ENCODE data around the gene INPP5E. TPM values are rescaled to one million over a fixed set of nuclear protein-coding genes. Genes with fewer than 3 reads are reported as not detected.

INPP5E gene, protein sequence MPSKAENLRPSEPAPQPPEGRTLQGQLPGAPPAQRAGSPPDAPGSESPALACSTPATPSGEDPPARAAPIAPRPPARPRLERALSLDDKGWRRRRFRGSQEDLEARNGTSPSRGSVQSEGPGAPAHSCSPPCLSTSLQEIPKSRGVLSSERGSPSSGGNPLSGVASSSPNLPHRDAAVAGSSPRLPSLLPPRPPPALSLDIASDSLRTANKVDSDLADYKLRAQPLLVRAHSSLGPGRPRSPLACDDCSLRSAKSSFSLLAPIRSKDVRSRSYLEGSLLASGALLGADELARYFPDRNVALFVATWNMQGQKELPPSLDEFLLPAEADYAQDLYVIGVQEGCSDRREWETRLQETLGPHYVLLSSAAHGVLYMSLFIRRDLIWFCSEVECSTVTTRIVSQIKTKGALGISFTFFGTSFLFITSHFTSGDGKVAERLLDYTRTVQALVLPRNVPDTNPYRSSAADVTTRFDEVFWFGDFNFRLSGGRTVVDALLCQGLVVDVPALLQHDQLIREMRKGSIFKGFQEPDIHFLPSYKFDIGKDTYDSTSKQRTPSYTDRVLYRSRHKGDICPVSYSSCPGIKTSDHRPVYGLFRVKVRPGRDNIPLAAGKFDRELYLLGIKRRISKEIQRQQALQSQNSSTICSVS
- 10 to 100 TPM; 15.6 to 18.5 (median 17.7) TPM for polyA plus RNA-seq (ENCODE audit: insufficient read length in 3 of 3)
- long read RNA-seq, donor 1, full-length matches to known transcripts: 3 of 3 reads
- long read RNA-seq, donor 1, partial matches to known transcripts: 0 of 3 reads
- long read RNA-seq, donor 1, other reads (novel, unspliced or antisense): 0 of 3 reads
- long read RNA-seq, donor 2, full-length matches to known transcripts: 5 of 5 reads
- long read RNA-seq, donor 2, partial matches to known transcripts: 0 of 5 reads
- long read RNA-seq, donor 2, other reads (novel, unspliced or antisense): 0 of 5 reads
- long read RNA-seq, donor 3, full-length matches to known transcripts: 6 of 6 reads
- long read RNA-seq, donor 3, partial matches to known transcripts: 0 of 6 reads
- long read RNA-seq, donor 3, other reads (novel, unspliced or antisense): 0 of 6 reads
- long read RNA-seq, donor 4, full-length matches to known transcripts: 7 of 7 reads
- long read RNA-seq, donor 4, partial matches to known transcripts: 0 of 7 reads
- long read RNA-seq, donor 4, other reads (novel, unspliced or antisense): 0 of 7 reads
- long read RNA-seq, donor 5, partial matches to known transcripts: 0 of 2 reads
- long read RNA-seq, donor 5, other reads (novel, unspliced or antisense): 0 of 2 reads
- long read RNA-seq, donor 6, full-length matches to known transcripts: 5 of 5 reads
- long read RNA-seq, donor 6, partial matches to known transcripts: 0 of 5 reads
- long read RNA-seq, donor 6, other reads (novel, unspliced or antisense): 0 of 5 reads
- long read RNA-seq, donor 7, full-length matches to known transcripts: 8 of 8 reads
- long read RNA-seq, donor 7, partial matches to known transcripts: 0 of 8 reads
- long read RNA-seq, donor 7, other reads (novel, unspliced or antisense): 0 of 8 reads
- long read RNA-seq, donor 8, partial matches to known transcripts: 0 of 1 reads
- long read RNA-seq, donor 8, other reads (novel, unspliced or antisense): 0 of 1 reads
- long read RNA-seq, donor 9, full-length matches to known transcripts: 3 of 3 reads
- long read RNA-seq, donor 9, partial matches to known transcripts: 0 of 3 reads
- long read RNA-seq, donor 9, other reads (novel, unspliced or antisense): 0 of 3 reads
- long read RNA-seq, donor 10, full-length matches to known transcripts: 7 of 7 reads
- long read RNA-seq, donor 10, partial matches to known transcripts: 0 of 7 reads
- long read RNA-seq, donor 10, other reads (novel, unspliced or antisense): 0 of 7 reads
- long read RNA-seq, donor 11, full-length matches to known transcripts: 5 of 5 reads
- long read RNA-seq, donor 11, partial matches to known transcripts: 0 of 5 reads
- long read RNA-seq, donor 11, other reads (novel, unspliced or antisense): 0 of 5 reads
- long read RNA-seq, donor 12, full-length matches to known transcripts: 9 of 9 reads
- long read RNA-seq, donor 12, partial matches to known transcripts: 0 of 9 reads
- long read RNA-seq, donor 12, other reads (novel, unspliced or antisense): 0 of 9 reads
- long read RNA-seq, donor 13, full-length matches to known transcripts: 5 of 5 reads
- long read RNA-seq, donor 13, partial matches to known transcripts: 0 of 5 reads
- long read RNA-seq, donor 13, other reads (novel, unspliced or antisense): 0 of 5 reads
- long read RNA-seq, donor 14: 0 reads
- long read RNA-seq, donor 15, full-length matches to known transcripts: 10 of 10 reads
- long read RNA-seq, donor 15, partial matches to known transcripts: 0 of 10 reads
- long read RNA-seq, donor 15, other reads (novel, unspliced or antisense): 0 of 10 reads
- long read RNA-seq, donor 16, full-length matches to known transcripts: 11 of 11 reads
- long read RNA-seq, donor 16, partial matches to known transcripts: 0 of 11 reads
- long read RNA-seq, donor 16, other reads (novel, unspliced or antisense): 0 of 11 reads

DNA sequence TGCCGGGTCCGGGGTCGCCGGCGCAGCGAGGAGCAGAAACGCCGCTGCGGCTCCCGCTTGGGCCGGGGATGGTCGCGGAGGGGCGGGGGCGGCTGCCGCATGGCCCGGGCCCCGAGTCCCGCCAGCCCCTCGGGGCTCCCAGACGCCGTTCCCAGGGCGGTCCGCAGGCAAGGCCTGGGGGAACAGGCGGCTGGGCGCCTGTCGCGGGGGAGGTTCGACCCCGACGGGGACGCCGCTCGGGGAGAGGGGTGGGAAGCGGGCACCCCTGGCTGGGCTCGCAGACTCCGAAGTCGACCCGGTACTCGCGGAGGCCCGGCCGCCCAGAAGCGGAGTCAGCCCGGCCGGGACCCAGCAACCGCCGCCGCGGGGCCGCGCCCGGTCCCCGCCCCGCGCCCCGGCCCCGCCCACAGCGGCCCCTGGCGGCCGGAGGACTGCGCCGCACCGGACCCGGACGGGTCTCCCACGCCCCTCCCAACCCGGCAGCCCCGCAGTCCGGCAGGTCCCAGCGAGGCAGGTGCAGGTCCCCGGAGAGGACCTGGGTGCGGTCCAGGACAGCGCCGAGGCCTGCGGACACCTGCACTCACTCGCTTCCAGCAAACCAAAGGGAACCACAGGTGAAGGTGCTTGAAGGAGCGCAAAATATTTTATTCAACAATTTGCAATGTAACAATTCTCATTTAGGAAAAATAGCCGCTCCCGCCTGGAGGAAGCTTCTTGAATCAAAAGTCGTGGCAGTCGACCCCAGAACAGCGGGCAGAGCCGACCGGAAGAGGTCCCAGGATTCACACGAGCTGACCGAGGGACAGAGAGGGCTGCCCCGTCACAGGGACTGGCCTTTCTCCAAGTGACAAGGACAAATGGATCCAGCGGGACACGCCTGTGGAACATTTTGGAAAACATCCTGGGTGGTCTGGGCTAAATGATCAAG lies at the start of gene INPP5E:
Gene INPP5E (minus strand): TSS at position 365 of the 928 bp plus-strand sequence. CDS start 426 bp downstream, outside the sequence.
- DNase-seq: peak; percentile 71

DNA sequence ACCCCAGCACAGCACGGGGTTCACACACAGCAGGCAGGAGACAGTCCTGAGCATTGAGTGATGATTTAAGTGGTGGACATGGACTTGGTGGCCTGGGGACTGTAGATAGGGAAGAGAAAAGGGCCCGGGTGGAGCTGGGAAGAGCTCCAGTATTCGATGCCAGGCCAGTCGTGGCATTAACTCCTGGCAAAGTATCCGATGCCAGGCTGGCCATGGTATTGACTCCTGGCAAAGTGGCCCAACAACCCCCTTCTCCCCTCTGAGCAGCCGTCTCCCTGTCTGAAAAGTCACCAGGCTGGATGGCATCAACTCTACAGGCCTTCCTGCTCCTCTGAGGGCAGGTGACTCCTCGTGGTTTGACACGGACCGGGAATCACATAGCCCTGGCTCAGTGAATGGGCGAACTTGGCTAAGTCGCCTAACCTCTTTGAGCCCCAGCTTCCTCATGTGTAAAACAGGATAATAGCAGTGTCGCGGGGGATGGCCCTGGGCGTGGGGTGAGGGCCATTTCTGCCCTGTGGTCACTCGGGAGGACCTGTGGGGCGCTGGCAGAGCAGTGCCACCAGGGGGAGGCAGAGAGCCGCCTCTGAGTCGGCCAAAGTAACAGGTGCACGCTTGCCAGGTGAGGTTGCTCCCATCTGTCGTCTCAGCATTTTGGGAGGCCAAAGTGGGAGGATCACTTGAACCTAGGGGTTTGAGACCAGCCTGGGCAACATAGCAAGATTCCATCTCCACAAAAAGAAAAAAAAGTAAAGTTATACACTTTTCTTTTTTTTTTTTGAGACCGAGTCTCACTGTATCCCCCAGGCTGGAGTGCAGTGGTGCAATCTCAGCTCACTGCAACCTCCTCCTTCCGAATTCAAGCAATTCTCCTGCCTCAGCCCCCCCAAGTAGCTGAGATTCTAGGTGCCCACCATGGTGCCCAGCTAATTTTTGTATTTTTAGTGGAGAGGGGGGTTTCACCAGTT lies 48.9 kb upstream of the INPP5E start:
- no peak for DNase-seq

DNA sequence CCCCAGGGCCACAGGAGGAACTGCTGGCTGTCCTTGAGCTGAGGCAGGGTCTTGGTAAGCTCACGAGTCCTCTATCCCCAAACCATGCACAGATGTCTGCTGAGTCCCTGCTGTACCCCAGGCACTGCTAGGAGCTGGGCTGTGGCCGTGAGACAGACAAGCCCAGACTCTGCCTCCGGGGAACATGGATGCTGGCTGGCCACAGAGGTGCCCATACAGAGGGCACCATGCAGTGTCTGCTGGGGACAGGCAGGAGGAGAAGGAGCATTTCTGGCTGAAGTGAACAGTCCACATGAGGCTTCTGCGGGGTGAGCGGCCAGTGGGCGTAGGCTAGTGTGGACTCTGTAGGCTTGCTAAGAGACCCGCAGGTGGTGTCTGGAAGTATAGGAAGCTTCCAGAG lies 48.0 kb upstream of the INPP5E start:
- no peak for DNase-seq

DNA sequence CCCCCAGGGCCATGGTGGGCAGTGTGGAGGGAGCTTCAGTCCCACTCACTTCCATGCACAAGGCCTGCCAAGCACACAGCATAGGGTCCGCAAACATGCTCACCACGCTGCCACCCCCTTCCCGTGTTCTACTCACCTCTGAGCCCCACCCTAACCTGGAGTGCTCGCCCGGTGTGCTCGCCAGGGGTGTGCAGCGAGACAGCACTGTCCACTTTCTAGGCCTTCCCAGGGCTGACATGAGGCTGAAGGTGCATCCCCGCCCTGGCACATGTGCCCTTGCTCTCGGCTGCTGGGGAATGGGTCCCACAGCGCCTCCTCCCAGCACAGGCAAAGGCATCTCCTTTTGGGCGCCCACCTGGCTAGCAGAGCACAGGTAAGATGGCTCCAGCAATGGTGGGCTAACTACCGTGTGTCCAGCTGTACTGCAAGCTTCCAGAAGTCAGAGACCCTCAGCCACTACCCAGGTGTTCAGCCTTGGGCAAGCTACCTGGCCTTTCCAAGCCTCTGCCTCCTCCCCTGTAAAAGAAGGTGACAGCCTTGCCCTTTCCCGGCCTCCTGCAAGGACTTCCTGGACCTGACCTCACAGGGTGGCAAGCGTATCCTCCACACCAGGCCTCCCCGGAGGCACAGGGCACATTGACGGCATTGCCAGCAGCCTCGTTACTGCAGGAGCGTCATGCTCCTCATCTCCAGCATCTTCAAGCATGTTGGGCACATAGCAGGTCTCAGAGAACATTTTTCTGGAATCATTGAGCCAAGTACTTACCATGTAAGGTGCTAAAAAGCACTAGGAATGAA lies 47.4 kb upstream of the INPP5E start:
- DNase-seq: no peak

DNA sequence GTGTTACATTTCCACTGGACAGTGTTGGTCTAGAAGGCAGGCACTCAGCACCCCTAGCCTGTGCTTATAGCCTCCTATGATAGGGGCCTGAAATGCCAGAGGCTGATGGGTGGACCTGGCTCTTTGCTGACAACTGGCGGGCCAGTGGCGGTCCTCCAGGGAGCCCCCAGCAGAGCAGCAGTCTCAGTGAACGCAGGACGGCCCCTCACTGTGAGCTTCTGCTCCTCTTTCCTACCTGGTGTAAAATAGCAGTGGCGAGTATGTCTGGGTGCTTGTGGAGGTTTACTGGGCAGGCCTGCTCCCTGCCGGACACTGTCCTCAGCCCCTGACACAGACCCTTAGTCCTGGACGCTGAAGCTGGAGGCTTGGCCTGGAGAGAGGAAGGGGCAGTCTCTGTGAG lies 46.5 kb upstream of the INPP5E start:
- DNase-seq: no peak

DNA sequence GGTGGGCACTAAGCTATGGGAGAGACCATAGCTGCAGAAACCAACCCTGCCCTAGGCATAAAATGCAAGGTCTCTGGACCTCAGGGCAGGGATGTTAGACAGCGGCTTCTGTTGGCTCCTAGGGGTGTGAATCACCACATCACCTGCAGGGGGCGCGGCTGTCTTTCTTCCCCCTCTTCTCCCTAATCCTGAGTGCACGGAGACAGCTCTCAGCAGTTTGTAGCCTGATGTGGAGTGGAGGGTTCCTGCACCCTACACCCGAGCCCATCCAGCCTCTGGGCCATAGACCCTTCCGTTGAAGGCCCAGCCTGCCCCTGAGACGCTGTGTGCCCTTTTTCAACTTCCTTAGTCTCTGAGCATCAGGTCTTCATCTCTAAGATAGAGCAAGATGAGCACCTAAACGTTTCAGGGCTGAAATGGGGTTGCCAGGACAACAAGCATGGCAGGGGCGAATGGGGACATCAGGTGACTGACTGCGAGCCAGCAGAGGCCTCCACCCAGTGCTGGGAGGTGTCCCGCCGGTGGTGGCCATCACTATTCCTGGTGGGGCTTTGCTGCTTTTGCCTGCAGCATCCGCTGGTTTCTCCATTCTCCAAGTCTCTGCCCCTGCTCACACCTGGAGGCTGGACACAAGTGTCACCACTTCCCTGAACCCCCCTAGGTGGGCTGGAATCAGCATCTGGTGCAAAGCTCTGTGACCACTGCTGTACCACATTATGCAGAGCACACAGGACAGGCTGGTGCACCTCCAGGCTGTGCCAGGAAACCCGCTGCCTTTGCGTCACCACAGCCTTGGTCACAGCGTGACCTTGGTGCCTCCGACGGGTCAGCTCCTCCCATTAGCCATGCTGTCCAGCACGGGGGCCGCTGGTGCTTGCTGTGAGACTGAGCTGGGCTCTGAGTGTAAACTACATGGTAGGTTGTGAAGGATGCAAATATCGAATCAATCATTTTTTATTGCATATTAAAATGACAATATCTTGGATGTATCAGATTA lies 45.7 kb upstream of the INPP5E start:
- DNase-seq: peak; percentile 80

DNA sequence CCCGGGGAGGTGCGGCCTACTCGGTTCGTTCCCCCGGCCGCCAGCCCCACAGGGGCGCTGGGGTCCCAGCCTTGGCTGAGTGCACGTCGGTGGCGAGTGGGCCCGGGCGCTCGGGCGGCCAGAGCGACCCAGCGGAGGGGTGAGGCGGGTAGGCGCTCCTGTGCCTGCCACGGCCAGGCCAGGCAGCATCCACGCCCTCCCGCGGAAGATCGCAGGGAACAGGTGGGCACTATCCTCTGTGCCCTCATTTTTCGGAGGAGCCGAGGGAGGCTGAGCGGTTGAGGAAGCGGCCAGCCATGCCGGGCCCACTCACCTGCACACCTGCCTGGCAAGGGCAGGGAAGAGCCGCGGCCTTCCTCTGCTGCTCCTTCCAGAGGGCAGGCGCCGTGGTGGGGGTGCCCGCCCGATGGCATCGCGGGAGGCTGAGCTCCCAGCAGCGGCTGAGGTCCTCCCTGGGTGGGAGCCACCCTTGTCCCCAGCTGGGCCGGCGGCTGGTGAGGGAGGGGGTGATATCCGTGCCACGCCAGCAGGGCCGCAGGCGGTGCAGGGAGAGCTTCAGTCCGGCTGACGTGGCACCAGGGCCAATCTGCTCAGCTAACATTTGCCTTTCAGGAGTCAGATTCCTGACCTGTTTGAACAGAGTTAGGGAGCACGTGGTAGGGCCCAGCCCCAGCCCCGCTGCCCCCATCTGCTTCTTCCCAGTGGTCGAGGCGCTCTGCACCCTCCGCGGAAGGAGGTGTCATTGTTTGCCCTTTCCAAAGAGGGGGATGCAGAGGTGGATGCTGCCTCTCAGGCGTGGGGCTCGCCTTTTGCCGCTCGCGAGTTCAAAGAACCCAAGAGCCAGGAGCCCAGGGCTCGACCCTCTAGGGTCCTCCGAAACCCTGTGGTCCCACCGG lies 44.8 kb upstream of the INPP5E start:
- DNase-seq: no peak

DNA sequence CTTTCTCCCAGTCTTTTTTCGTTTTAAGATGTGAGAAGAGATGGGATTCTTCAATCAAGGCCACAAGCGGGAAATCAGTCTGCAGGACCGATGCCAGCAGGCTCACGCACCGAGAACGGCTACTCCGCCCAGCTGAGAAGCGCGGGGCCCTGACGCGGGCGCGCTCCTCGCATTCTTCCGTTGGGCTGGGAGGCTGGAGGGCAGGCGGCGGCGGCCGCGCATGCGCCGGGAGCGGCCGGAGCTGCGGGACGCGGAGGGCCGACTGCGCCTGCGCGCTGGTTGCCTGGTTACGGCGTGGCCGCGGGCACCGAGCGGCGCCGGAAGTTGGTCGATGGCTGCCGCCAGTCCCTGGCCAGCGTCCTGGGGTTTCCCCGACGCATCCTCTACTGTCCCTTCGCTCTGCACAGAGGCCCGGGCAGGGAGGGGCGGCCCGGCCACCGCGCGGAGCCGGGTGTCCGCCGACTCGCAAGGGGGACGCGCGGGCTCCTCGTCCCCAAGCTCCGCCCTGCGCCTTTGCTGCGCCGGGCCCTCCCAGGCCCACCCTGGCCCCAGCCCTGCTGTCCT lies 44.0 kb upstream of the INPP5E start:
- DNase-seq: peak; percentile 93

DNA sequence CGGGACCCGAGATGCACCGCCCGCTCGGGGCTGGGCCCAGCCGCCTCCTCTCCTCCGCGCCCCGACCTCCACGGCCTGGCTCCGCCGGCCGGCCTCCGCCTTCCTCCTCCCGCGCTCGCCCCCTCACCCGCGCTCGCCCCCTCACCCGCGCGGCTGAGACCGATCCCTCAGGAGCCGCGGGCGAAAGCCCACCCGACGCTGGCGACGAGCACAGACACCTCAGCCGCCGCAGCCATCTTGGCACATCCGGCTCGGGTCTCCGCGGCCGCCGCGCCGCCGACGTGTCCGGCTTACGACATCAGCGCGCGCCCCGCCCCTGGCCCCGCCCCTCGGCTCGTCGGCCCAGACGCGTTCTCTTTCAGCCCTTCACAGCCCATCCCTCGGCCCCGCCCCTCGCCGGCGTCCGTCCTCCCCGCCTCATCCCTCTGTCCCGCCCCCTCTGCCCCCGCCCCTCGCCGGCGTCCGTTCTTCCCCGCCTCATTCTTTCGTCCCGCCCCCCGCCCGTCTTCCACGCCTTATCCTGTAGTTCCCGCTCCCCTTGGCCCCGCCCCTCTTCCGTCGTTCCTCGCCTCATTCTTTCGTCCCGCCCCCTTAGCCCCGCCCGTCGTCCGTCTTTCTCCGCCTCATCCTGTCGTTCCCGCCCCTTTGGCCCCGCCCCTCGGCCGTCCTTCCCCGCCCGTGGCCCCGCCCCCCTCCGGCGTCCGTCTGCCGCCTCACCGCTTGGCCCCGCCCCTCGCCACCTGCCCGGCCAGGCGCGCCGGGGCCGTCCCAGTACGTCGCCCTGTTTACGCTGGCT lies 43.3 kb upstream of the INPP5E start, which contains the start of gene SEC16A:
Gene SEC16A (minus strand): TSS at position 248 of the 796 bp plus-strand sequence. CDS start 5,425 bp downstream, outside the sequence.
- DNase-seq: peak; percentile 98

DNA sequence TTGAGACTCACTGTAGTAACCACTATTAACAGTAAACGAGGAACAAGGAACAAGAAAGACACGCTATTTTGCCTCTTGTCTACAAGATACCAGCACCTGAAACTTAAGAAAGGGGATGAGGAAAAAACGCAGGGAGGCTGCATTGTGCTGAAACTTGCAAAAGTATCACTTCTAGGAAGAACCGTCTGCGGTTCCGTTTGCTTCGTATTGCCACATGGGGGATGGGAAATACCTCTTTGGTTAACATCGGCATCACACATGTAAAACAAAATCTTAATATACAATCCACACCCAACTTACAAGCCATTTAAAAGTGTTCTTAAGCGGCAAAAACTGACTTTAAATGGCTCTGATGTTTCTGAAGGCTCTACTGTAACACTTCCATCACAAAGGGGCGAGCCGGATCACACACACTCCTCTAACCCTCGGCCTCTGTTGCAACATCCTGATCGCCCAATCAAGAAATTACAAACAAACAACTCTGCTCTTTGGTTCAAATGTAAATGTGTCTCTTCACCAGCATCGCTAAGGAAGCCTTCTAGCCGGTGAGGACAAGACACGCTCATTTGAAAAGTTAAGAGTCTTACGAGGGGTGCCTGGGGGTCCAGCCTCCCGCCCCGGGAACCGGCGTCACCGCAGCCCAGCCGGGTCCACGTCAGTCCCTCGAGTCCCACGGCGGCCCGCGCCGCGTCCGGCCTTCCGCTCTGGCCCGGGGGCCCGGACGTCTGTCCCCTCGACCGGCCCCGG lies 42.6 kb upstream of the INPP5E start:
- no peak for DNase-seq

DNA sequence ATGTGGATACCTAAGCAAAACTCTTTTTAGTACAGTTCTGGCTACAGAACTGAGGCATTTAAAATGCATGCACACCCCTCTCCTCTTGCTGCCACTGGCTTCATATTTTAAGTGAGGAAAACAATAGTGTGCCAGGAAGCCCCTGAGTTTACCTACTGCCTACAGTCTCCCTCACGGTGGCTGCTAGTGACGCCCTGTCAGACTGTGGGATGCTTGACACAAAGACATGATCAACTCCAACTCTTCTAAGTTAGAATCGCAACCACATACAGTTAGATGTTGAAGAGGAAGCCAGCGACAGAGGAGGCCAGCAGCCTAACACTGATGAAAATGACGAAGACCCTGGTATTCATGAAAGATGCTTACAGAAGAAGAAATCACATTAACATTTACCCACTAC lies 41.9 kb upstream of the INPP5E start:
- no peak for DNase-seq
